SU-DHL-6 (cell line): Measurements from ENCODE around the gene LIX1.
"Not testable (repeated sequence)": the region's sequence is repeated elsewhere in the genome, so short reads cannot be mapped to it uniquely, and the experiment has no call there.

Source experiments
- H2AFZ ChIP-seq: fragments of 200-600 bp; sonication (generic); 2 replicates; pipeline ENCODE4 v1.6.1; 2014; ENCODE audit warnings: low read depth, mild to moderate bottlenecking, moderate library complexity, mixed read lengths, antibody characterized with exemption, low read length; ENCODE audit not compliant: severe bottlenecking
- H3F3A ChIP-seq: fragments of 200-600 bp; shearing (Covaris generic); 2 replicates; pipeline ENCODE4 v1.6.0; 2016; ENCODE audit warnings: antibody characterized with exemption, mild to moderate bottlenecking; ENCODE audit not compliant: insufficient read depth
- H3K27ac ChIP-seq: fragments of 200-600 bp; sonication (generic); 2 replicates; pipeline ENCODE4 v1.5.1; 2016; ENCODE audit warnings: low read depth, mild to moderate bottlenecking, low read length, moderate library complexity, mixed read lengths
- H3K27me3 ChIP-seq: fragments of 200-600 bp; sonication (generic), shearing (Covaris generic); 2 replicates; pipeline ENCODE4 v1.6.0; 2014; ENCODE audit warnings: mild to moderate bottlenecking, low read length
- H3K36me3 ChIP-seq: fragments of 200-600 bp; sonication (generic); 2 replicates; pipeline ENCODE4 v1.6.1; 2014; ENCODE audit warnings: mild to moderate bottlenecking, low read length, mixed read lengths
- H3K4me2 ChIP-seq: fragments of 300-600, 200-600 bp; shearing (Covaris generic), sonication (generic); 2 replicates; pipeline ENCODE4 v1.6.0; 2014; ENCODE audit warnings: low read length, low read depth, mild to moderate bottlenecking; ENCODE audit not compliant: poor library complexity, severe bottlenecking
- H3K4me3 ChIP-seq: fragments of 200-600 bp; sonication (generic); 2 replicates; pipeline ENCODE4 v1.5.1; 2014; ENCODE audit warnings: antibody characterized with exemption, low read length, mild to moderate bottlenecking, mixed read lengths; ENCODE audit not compliant: insufficient read depth, poor library complexity, severe bottlenecking
- H3K79me2 ChIP-seq: fragments of 200-600 bp; sonication (generic); 2 replicates; pipeline ENCODE4 v1.6.1; 2014; ENCODE audit warnings: mild to moderate bottlenecking, low read length, moderate library complexity; ENCODE audit not compliant: insufficient read depth
- H3K9ac ChIP-seq: fragments of 200-600 bp; sonication (generic); 2 replicates; pipeline ENCODE4 v1.7.0; 2014; ENCODE audit warnings: mild to moderate bottlenecking, low read length
- H3K9me2 ChIP-seq: fragments of 200-600 bp; sonication (generic); replicated peaks from 2 replicates; pipeline ENCODE4 v1.6.1; 2014; ENCODE audit warnings: low read length; ENCODE audit not compliant: insufficient read depth
- H3K9me3 ChIP-seq: fragments of 200-600 bp; sonication (generic); 2 replicates; pipeline ENCODE4 v1.6.1; 2014; ENCODE audit warnings: low read length, mixed read lengths; ENCODE audit not compliant: insufficient read depth
- H4K20me1 ChIP-seq: fragments of 200-600 bp; sonication (generic); 2 replicates; pipeline ENCODE4 v1.6.1; 2014; ENCODE audit warnings: low read depth, mild to moderate bottlenecking, antibody characterized with exemption, low read length, moderate library complexity, mixed read lengths
- EZH2phosphoT487 ChIP-seq: fragments of 200-600 bp; sonication (generic), shearing (Covaris generic); conservative IDR thresholded peaks from 2 replicates; pipeline ENCODE4 v1.6.1; 2018; ENCODE audit warnings: mild to moderate bottlenecking, antibody characterized with exemption, low read length, moderate library complexity, mixed read lengths
- TF ChIP-seq, protein P1 (sequence below): fragments of 200-600 bp; sonication (generic); IDR thresholded peaks from one replicate; pipeline ENCODE4 v1.5.1; 2017; ENCODE audit warnings: antibody characterized with exemption, mild to moderate bottlenecking, low read length, moderate library complexity; ENCODE audit not compliant: insufficient read depth, poor library complexity, severe bottlenecking

LIX1 gene

DNA sequence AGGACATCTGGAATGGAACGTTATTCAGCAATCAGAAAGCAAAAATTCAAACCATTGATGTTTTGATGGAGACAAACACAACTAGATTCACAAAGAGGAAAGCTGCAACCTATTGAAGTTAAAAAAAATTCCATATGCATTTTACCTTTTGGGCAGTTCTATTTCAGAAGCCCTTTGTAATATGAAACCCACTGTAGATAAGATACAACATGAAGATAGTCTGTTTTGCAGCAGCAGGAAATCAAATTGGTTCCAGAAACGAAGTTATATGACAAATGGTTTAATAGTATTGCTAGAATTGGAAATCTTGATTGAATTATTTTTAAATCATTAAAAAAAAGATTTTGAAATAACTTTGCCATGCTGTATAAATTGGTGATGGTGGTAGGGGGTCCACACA is 872 bp downstream of the LIX1 start:
- H3K9ac ChIP-seq, result no peak overlapping the region
- TF ChIP-seq, protein P1, sequence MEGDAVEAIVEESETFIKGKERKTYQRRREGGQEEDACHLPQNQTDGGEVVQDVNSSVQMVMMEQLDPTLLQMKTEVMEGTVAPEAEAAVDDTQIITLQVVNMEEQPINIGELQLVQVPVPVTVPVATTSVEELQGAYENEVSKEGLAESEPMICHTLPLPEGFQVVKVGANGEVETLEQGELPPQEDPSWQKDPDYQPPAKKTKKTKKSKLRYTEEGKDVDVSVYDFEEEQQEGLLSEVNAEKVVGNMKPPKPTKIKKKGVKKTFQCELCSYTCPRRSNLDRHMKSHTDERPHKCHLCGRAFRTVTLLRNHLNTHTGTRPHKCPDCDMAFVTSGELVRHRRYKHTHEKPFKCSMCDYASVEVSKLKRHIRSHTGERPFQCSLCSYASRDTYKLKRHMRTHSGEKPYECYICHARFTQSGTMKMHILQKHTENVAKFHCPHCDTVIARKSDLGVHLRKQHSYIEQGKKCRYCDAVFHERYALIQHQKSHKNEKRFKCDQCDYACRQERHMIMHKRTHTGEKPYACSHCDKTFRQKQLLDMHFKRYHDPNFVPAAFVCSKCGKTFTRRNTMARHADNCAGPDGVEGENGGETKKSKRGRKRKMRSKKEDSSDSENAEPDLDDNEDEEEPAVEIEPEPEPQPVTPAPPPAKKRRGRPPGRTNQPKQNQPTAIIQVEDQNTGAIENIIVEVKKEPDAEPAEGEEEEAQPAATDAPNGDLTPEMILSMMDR, result no peak
- no peak for TF ChIP-seq EZH2phosphoT487
- no peaks in the 10 kb centered on the region for H3F3A ChIP-seq
- H3K79me2 ChIP-seq, result no peaks in the 10 kb centered on the region
- H3K9me3 ChIP-seq, result no peaks in the 10 kb centered on the region
- no peak overlapping the region for H3K4me3 ChIP-seq
- H3K4me2 ChIP-seq, result no peak overlapping the region
- H3K27ac ChIP-seq, result no peak overlapping the region
- no peaks in the 10 kb centered on the region for H4K20me1 ChIP-seq
- no peaks in the 10 kb centered on the region for H3K36me3 ChIP-seq
- H3K27me3 ChIP-seq, result no peaks in the 10 kb centered on the region
- H2AFZ ChIP-seq, result peak overlapping the region; percentile 15
- no peaks in the 10 kb centered on the region for H3K9me2 ChIP-seq

DNA sequence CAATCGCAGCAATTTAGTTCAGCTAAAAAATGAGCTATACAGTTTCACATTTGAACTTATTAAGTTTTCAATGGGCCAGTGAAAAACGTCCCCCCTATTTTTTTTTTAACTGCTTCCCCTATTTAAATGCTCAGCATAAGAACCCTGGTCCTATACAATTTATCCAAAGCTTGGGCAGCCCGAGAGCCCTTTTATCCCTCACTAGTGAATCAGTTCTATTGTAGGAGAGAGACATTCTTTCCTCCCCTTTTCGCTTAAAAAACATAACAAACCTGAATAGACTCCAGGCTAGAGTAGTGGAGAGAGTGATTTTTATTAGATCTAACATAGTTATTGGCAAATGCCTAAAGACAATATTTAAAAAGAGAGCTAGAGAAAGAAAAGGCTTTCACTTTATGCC is 1.4 kb downstream of the LIX1 start:
- no peaks in the 10 kb centered on the region for H4K20me1 ChIP-seq
- H3K9me2 ChIP-seq, result no peaks in the 10 kb centered on the region
- no peaks in the 10 kb centered on the region for H3K79me2 ChIP-seq
- H3K9ac ChIP-seq, result no peak overlapping the region
- H3K36me3 ChIP-seq, result no peaks in the 10 kb centered on the region
- H3K4me2 ChIP-seq, result no peak overlapping the region
- no peaks in the 10 kb centered on the region for H3F3A ChIP-seq
- peak overlapping the region; percentile 15 for H2AFZ ChIP-seq
- H3K9me3 ChIP-seq, result no peaks in the 10 kb centered on the region
- H3K27ac ChIP-seq, result no peak overlapping the region
- no peaks in the 10 kb centered on the region for H3K27me3 ChIP-seq
- TF ChIP-seq, protein P1, result no peak
- no peak for TF ChIP-seq EZH2phosphoT487
- H3K4me3 ChIP-seq, result no peak overlapping the region

DNA sequence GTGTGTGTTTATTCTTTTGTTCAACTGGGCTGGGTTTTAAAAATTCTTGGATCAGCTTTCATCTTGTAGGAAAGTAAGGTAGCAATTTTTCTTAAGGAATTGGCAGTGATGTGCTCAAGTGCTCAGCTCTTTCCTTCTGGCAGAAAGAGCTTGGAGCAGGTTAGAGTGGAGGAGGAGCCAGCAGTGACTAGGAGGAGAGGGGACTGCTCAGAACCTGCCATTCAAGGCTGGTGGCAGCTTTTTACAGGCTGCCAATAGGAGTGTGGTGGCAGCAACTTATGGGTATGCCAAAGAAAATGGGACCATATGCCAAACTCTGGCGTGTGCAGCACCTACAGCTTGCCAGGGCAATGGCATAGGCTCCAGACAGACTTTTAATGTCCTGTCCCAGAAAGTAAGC is 2.2 kb downstream of the LIX1 start:
- not testable (repeated sequence) for H4K20me1 ChIP-seq, H3K27ac ChIP-seq

DNA sequence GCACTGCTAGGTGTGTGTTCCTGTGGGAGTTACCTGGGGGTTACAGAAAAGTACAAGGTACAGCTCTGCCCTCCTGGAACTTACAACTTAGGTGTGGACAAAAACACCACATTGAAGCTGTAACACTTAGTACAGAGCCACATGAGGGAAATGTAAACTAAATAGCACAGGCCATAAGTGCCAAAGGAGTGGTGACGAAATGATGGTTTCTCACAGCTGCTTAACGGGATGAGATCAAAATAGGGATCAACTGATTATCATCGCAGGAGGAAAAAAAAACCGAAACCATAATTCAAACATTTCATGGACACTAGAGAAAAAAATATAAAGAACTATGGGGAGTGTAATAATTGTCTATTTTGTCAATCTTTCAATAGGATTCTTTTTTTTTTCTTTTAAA is 5.9 kb downstream of the LIX1 start:
- Histone ChIP-seq H3K79me2 (no peaks in the 10 kb centered on the region), H4K20me1 (no peaks in the 10 kb centered on the region), H3K9ac (no peak overlapping the region), H3K27me3 (no peaks in the 10 kb centered on the region), H3K36me3 (no peaks in the 10 kb centered on the region), H3K9me3 (no peaks in the 10 kb centered on the region), H3F3A (no peaks in the 10 kb centered on the region), H3K9me2 (no peaks in the 10 kb centered on the region), H3K4me3 (no peak overlapping the region), H2AFZ (no peak overlapping the region), H3K27ac (no peak overlapping the region), H3K4me2 (no peak overlapping the region)
- TF ChIP-seq, protein P1, result no peak
- TF ChIP-seq EZH2phosphoT487, result no peak

More for the DNA sequence above, 2.2 kb downstream of the LIX1 start:
- not testable (repeated sequence) for H3K27me3 ChIP-seq, H3K9ac ChIP-seq, H3K79me2 ChIP-seq, H3K9me2 ChIP-seq, H3K4me2 ChIP-seq, H3F3A ChIP-seq, H3K9me3 ChIP-seq, H3K36me3 ChIP-seq, H2AFZ ChIP-seq, H3K4me3 ChIP-seq
